Measurements from ENCODE around the gene SHQ1. TPM values are rescaled to one million over a fixed set of nuclear protein-coding genes. Genes with fewer than 3 reads are reported as not detected.

SHQ1 gene
- total RNA-seq, 1 donor: 19.2 TPM

DNA sequence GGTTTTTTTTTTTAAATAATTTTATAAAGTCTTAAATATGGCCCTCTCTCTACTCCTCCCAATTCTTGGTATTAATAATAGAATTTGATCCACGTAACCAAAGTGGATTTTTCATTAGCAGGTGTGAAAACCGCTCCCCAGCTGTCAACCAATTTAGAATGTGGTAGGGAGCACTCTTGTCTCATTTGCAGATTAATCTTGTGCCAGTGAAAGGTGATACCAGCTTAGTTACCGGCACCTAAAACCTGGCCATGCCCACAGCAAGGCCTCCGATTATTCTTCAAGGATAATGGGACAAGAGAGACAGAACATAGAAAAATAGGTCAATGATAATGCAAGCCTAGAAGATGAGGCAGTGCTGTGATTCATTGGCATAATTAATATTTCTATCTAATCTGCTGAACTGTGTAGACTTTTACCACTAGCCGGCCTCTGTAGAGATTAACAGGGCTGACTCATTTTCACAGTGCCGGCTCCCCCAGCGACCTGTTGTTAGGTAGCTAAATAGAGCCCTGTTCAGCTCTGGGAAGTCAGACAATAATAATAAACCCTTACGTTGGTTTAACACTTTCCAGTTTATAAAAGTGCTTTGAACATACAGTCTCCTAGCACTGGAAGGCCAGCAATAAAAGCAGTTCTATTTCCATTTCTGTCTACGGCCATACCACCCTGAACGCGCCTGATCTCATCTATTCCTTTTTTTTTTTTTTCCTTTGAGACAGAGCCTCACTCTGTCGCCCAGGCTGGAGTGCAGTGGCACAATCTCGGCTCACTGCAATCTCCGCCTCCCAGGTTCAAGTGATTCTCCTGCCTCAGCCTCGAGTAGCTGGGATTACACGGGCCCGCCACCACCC lies 102.9 kb downstream of the SHQ1 start:
- Histone ChIP-seq H3K4me2 (ENCODE audit: insufficient read depth, low read length) (no peak overlapping the region), H2AFZ (ENCODE audit: low read length) (no peak overlapping the region), H3K9me3 (ENCODE audit: low read depth, low read length) (no peaks in the 10 kb centered on the region), H3K79me2 (ENCODE audit: insufficient read depth, low read length) (no peaks in the 10 kb centered on the region), H3K36me3 (ENCODE audit: insufficient read depth, low read length) (no peaks in the 10 kb centered on the region), H3K27me3 (ENCODE audit: insufficient read depth, low read length) (peaks cover 2% of the 10 kb centered on the region), H3K4me3 (ENCODE audit: insufficient read depth, low read length) (no peak overlapping the region), H4K20me1 (ENCODE audit: insufficient read depth, low read length) (no peaks in the 10 kb centered on the region), H3K27ac (ENCODE audit: low read depth, low read length) (no peak overlapping the region), H3K4me1 (ENCODE audit: insufficient read depth, low read length) (peaks cover 3% of the 10 kb centered on the region)
- TF ChIP-seq, protein P1, sequence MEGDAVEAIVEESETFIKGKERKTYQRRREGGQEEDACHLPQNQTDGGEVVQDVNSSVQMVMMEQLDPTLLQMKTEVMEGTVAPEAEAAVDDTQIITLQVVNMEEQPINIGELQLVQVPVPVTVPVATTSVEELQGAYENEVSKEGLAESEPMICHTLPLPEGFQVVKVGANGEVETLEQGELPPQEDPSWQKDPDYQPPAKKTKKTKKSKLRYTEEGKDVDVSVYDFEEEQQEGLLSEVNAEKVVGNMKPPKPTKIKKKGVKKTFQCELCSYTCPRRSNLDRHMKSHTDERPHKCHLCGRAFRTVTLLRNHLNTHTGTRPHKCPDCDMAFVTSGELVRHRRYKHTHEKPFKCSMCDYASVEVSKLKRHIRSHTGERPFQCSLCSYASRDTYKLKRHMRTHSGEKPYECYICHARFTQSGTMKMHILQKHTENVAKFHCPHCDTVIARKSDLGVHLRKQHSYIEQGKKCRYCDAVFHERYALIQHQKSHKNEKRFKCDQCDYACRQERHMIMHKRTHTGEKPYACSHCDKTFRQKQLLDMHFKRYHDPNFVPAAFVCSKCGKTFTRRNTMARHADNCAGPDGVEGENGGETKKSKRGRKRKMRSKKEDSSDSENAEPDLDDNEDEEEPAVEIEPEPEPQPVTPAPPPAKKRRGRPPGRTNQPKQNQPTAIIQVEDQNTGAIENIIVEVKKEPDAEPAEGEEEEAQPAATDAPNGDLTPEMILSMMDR (IDR thresholded peaks at IDR 0.05; ENCODE audit: extremely low read depth, low read depth, low read length): no peak
- DNase-seq (ENCODE audit: insufficient read length, low spot score, missing footprints): peak; percentile 44

DNA sequence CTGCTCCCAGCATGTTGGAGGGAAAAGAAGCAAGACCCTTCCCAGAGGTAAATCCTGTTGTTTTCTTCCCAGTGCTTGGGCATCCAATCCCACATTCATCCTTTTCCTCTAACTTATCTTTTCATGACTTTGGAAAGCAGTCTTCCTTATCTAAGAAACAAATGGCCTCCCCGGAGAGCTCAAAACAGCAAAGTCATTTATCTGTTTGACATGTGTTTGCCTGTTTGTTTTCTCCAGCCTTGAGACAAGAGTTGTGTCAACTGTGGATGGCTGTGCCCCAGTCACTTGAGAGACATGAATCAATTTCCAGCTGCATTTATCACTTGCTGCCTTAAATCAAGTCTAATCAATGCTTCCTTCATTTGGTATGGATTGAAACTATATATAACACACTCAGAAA lies 103.9 kb downstream of the SHQ1 start:
- H3K4me1 ChIP-seq (ENCODE audit: insufficient read depth, low read length): peaks cover 9% of the 10 kb centered on the region
- H3K4me2 ChIP-seq (ENCODE audit: insufficient read depth, low read length): no peak overlapping the region
- no peaks in the 10 kb centered on the region for H3K9me3 ChIP-seq (ENCODE audit: low read depth, low read length)
- TF ChIP-seq, protein P1 (IDR thresholded peaks at IDR 0.05; ENCODE audit: extremely low read depth, low read depth, low read length): no peak
- H3K27ac ChIP-seq (ENCODE audit: low read depth, low read length): no peak overlapping the region
- no peak overlapping the region for H2AFZ ChIP-seq (ENCODE audit: low read length)
- H3K36me3 ChIP-seq (ENCODE audit: insufficient read depth, low read length): no peaks in the 10 kb centered on the region
- DNase-seq (ENCODE audit: insufficient read length, low spot score, missing footprints): no peak
- no peaks in the 10 kb centered on the region for H4K20me1 ChIP-seq (ENCODE audit: insufficient read depth, low read length)
- H3K79me2 ChIP-seq (ENCODE audit: insufficient read depth, low read length): no peaks in the 10 kb centered on the region
- no peak overlapping the region for H3K4me3 ChIP-seq (ENCODE audit: insufficient read depth, low read length)
- peaks cover 2% of the 10 kb centered on the region for H3K27me3 ChIP-seq (ENCODE audit: insufficient read depth, low read length)

DNA sequence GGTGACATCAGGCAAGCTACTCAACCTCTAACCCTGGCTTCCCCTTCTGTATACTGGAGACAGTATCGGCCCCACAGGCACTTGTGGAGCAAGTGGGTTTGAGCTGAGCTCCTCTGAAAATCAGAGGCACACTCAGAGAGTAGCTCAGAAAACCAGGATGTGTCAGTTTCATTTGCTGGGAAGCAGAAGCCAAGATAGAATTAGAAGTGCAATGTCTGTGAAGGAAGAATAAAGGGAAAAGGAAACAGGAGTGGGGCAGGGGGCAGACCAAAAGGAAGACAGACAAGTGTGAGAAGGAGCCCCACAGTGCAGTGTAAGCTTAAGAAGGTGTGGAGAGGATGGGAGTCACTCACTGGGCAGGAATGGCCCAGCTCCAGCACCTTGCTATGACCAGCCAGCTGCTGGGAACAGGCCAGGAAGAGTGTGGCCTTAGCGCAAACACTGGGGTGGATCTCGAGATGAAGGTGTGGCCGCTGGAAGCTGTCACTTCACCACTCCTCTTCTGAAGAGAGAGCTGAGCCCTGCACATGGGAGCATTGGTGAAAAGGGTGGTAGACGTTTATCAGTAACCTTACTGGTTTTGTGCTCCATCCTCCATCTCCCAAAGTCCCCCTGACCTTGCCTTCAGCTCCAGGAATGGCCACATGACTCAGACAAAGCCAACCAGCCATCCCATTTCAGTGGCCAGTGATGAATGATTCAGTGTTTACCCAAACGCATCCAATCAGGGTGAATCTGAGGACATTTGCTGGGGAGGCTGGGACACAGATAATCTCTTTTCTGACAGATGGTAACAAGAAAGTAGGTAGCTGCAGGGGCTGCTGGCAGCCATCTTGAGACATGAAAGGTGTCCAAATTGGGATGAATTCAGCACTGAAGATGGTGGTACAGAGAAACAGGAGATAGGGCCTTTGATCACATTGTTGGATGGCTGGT lies 108.4 kb downstream of the SHQ1 start:
- no peak overlapping the region for H3K4me2 ChIP-seq (ENCODE audit: insufficient read depth, low read length)
- TF ChIP-seq, protein P1 (IDR thresholded peaks at IDR 0.05; ENCODE audit: extremely low read depth, low read depth, low read length): no peak
- H4K20me1 ChIP-seq (ENCODE audit: insufficient read depth, low read length): no peaks in the 10 kb centered on the region
- H2AFZ ChIP-seq (ENCODE audit: low read length): peak overlapping the region; percentile 11
- no peaks in the 10 kb centered on the region for H3K79me2 ChIP-seq (ENCODE audit: insufficient read depth, low read length)
- H3K4me1 ChIP-seq (ENCODE audit: insufficient read depth, low read length): peaks cover 6% of the 10 kb centered on the region
- peaks cover under 1% of the 10 kb centered on the region for H3K9me3 ChIP-seq (ENCODE audit: low read depth, low read length)
- peak; percentile 92 for DNase-seq (ENCODE audit: insufficient read length, low spot score, missing footprints)
- H3K4me3 ChIP-seq (ENCODE audit: insufficient read depth, low read length): no peak overlapping the region
- H3K27me3 ChIP-seq (ENCODE audit: insufficient read depth, low read length): peaks cover 2% of the 10 kb centered on the region
- H3K27ac ChIP-seq (ENCODE audit: low read depth, low read length): no peak overlapping the region
- H3K36me3 ChIP-seq (ENCODE audit: insufficient read depth, low read length): no peaks in the 10 kb centered on the region
